Thoracic aorta (tissue), 2 donors: Measurements from ENCODE around the gene TCEA3. TPM values are rescaled to one million over a fixed set of nuclear protein-coding genes. Genes with fewer than 3 reads are reported as not detected.
A peak's percentile ranks its signal among the peaks of the same experiment; 100 is the strongest.

Experiments
- ATAC-seq: fragments of 150-250 bp; one replicate; pipeline ENCODE4 v1.8.0; 2017; ENCODE audit warnings: low read depth; ENCODE audit not compliant: insufficient number of reproducible peaks, low FRiP score
- DNase-seq: peaks from one replicate; pipeline ENCODE4 v3.0.0-alpha.2; 2020; ENCODE audit warnings: low spot score
- H3K27ac ChIP-seq, 2 donors: fragments of 200-600 bp; sonication (generic); 1 replicate in 1 of 2; 2 replicates in 1 of 2; pipeline ENCODE4 v1.5.1; 2016; ENCODE audit warnings: mild to moderate bottlenecking in 2 of 2, moderate library complexity in 2 of 2
- H3K27me3 ChIP-seq: fragments of 200-600 bp; sonication (generic); replicated peaks from 2 replicates; pipeline ENCODE4 v1.6.0; 2016; ENCODE audit warnings: mild to moderate bottlenecking; ENCODE audit not compliant: insufficient read depth
- H3K36me3 ChIP-seq: fragments of 200-600 bp; sonication (generic); one replicate; pipeline ENCODE4 v1.5.1; 2016
- H3K4me1 ChIP-seq, 2 donors: fragments of 200-600 bp; sonication (generic); 1 replicate in 1 of 2; 2 replicates in 1 of 2; pipeline versions ENCODE4 v1.5.1 to v1.6.0; 2016; ENCODE audit warnings: low read depth in 2 of 2, mild to moderate bottlenecking in 1 of 2; ENCODE audit not compliant: control insufficient read depth in 1 of 2
- H3K4me3 ChIP-seq: fragments of 200-600 bp; sonication (generic); 2 replicates; pipeline ENCODE4 v1.5.1; 2016; ENCODE audit warnings: mild to moderate bottlenecking
- H3K9me3 ChIP-seq: fragments of 200-600 bp; sonication (generic); 2 replicates; pipeline ENCODE4 v1.5.1; 2016
- CTCF ChIP-seq: fragments of 200-600 bp; sonication (generic); IDR thresholded peaks from one replicate; pipeline ENCODE4 v1.5.1; 2019; ENCODE audit warnings: antibody characterized with exemption
- total RNA-seq, 2 donors: library from RNA; depleted of rRNA; stranded (reverse); fragments of >200 nt; gene quantifications; one replicate each; pipeline versions ENCODE4 v1.1.0 to v1.2.3, GENCODE V29; 2016

Gene TCEA3
- total RNA-seq, 2 donors from 2014 or later, result 22.2 to 39.5 TPM

- H3K27ac ChIP-seq, result peak overlapping the region; percentile 98 to 99
- H3K36me3 ChIP-seq, result no peaks in the 10 kb centered on the region
- no peaks in the 10 kb centered on the region for H3K27me3 ChIP-seq
- H3K9me3 ChIP-seq, result no peaks in the 10 kb centered on the region
- peak overlapping the region; percentile 91 for H3K4me3 ChIP-seq
- DNase-seq, result peak; percentile 68
- H3K4me1 ChIP-seq, result peaks cover 14 to 39% of the 10 kb centered on the region in 2 donors
- ATAC-seq, result peak; percentile 57
- no peak for TF ChIP-seq CTCF
These were observed 55.8 kb downstream of the TCEA3 start for GRCh38 chr1:23368562-23369334.

- ATAC-seq (peak; percentile 90), DNase-seq (peak; percentile 93)
- Histone ChIP-seq H3K9me3 (no peaks in the 10 kb centered on the region), H3K4me3 (peak overlapping the region; percentile 91), H3K4me1 (peaks cover 14 to 39% of the 10 kb centered on the region in 2 donors), H3K27me3 (no peaks in the 10 kb centered on the region), H3K27ac (peak overlapping the region; percentile 98 to 99), H3K36me3 (peaks cover 7% of the 10 kb centered on the region)
- TF ChIP-seq CTCF, result no peak
These were observed 56.6 kb downstream of the TCEA3 start for GRCh38 chr1:23367791-23368561.

GRCh38 chr1:23367451-23367790 is 57.1 kb downstream of the TCEA3 start:
- peaks cover 14 to 39% of the 10 kb centered on the region in 2 donors for H3K4me1 ChIP-seq
- no peak for DNase-seq

GRCh38 chr1:23366598-23366997 is 58.0 kb downstream of the TCEA3 start:
- Histone ChIP-seq H3K36me3 (peaks cover 21% of the 10 kb centered on the region), H3K27ac (no peak overlapping the region), H3K9me3 (peaks cover 14% of the 10 kb centered on the region), H3K27me3 (no peaks in the 10 kb centered on the region), H3K4me1 (peaks cover 14 to 39% of the 10 kb centered on the region in 2 donors), H3K4me3 (no peak overlapping the region)
- DNase-seq (no peak), ATAC-seq (no peak)
- TF ChIP-seq CTCF, result no peak

More at GRCh38 chr1:23367451-23367790, 57.1 kb downstream of the TCEA3 start:
- H3K9me3 ChIP-seq, result peaks cover 6% of the 10 kb centered on the region
- H3K27me3 ChIP-seq, result no peaks in the 10 kb centered on the region
- TF ChIP-seq CTCF, result no peak
- peak overlapping the region; percentile 98 to 99 for H3K27ac ChIP-seq
- H3K36me3 ChIP-seq, result peaks cover 13% of the 10 kb centered on the region
- ATAC-seq, result no peak
- peak overlapping the region; percentile 91 for H3K4me3 ChIP-seq

GRCh38 chr1:23366146-23366545 is 58.4 kb downstream of the TCEA3 start:
- no peak overlapping the region for H3K27ac ChIP-seq
- ATAC-seq (no peak), DNase-seq (no peak)
- H3K4me3 ChIP-seq, result no peak overlapping the region
- H3K9me3 ChIP-seq, result peaks cover 18% of the 10 kb centered on the region
- peaks cover 26% of the 10 kb centered on the region for H3K36me3 ChIP-seq
- H3K27me3 ChIP-seq, result no peaks in the 10 kb centered on the region
- no peak for TF ChIP-seq CTCF
- peaks cover 14 to 36% of the 10 kb centered on the region in 2 donors for H3K4me1 ChIP-seq
